NCI-H1048 (cell line): Measurements from ENCODE around the gene CORIN.
"Not testable (repeated sequence)": the region's sequence is repeated elsewhere in the genome, so short reads cannot be mapped to it uniquely, and the experiment has no call there.

ENCODE experiments used
- DNase-seq: peaks from one replicate; lab custom pipeline; 2025; lab: John Stamatoyannopoulos, UW

Gene CORIN

DNA sequence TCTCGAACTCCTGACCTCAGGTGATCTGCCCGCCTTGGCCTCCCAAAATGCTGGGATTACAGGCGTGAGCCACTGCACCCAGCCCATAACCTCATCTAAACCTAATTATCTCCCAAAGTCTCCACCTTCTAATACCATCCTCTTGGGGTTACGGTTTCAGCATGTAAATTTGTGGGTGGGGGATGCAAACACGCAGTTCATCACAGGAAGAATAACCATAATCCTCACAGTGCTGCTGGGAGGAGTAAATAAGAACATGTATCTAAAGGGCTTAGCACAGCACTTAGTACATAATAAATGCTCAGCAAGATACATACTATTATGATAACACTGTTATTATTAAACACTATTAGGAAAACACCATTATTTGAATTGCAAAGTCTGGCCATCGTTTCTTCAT is 116.4 kb downstream of the CORIN start:
- no peak for DNase-seq

- no peak for DNase-seq
Observed at GRCh38 chr4:47720787-47721186, 117.1 kb downstream of the CORIN start.

GRCh38 chr4:47719576-47719975 is 118.3 kb downstream of the CORIN start:
- no peak for DNase-seq

DNA sequence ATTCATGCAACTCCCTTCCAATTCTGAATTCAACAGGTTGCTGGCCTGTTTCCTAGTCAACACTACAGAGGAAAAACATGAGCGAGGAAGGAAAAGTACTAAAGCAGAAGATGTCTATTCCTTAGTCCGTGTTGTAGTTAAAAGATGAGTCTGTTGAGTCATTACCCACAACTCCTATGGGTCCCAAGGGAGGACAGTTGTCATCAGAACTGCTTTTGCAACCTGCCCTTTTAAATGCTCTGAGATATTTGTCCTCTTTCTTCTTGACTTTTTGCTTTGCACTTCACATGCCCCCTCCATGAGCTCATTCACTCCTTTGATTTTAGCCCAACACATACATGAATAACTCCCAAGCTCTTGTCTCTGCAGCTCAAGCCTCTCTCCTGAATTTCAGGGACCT is 119.2 kb downstream of the CORIN start:
- DNase-seq, result no peak

GRCh38 chr4:47717188-47717587 is 120.7 kb downstream of the CORIN start:
- no peak for DNase-seq

- no peak for DNase-seq
Observed at GRCh38 chr4:47715716-47716416, 122.0 kb downstream of the CORIN start.

- DNase-seq, result no peak
Observed at GRCh38 chr4:47714269-47714668, 123.6 kb downstream of the CORIN start.

DNA sequence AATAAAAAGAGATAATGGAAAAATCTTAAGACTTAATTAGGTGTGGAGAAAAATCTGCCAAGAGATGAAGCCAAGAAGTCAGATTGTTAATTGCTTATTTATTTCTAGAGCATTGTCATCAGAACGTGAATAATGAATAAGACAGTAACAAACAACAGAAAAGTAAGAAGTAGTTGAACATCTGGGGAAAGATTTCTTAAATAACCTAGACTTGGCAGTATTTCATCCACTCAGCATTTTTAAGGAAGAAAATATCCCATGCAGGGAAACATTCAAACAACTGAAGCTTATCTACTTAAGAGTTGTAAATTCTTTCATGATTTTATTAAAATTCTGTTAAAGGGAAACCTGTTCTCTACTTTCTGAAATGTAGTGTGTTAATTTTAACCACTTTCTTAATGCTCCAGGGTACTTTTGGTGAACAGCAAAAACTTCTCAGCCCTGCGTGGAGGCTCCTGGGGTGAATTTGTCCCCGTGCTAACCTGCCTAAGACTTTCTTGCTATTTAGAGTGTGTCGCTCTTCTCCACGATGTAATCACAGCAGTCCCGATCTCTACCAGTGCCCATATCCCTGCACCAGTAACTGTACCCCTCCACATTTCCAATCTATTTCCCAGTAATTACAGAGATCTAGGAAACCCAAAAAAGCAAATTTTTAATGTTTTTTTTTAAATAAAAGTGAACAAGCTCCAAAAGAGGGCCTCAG is 124.6 kb downstream of the CORIN start:
- no peak for DNase-seq

DNA sequence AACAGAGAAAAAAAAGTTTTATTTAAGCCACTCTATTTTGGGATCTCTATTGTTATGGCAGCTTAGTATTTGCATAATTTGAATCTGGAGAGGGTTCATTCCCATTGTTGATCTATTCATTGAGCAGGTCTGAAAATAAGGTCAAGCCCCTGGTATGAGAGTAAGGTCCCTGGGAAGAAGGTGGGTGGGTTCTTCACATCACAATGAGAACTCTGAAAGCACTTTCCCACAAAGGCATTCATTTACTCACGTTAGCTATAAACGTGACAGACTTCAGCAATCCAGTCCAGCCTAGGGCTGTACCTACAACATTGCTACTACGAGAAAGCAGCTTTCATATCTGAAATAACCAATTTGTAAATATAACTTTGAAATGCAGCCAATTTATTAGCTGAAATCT is 126.2 kb downstream of the CORIN start:
- DNase-seq, result no peak

GRCh38 chr4:47711183-47711582 is 126.7 kb downstream of the CORIN start:
- no peak for DNase-seq

GRCh38 chr4:47706352-47706751 is 131.5 kb downstream of the CORIN start:
- not testable (repeated sequence) for DNase-seq

GRCh38 chr4:47705326-47705981 is 132.4 kb downstream of the CORIN start:
- no peak for DNase-seq

GRCh38 chr4:47704693-47705325 is 133.1 kb downstream of the CORIN start:
- no peak for DNase-seq

DNA sequence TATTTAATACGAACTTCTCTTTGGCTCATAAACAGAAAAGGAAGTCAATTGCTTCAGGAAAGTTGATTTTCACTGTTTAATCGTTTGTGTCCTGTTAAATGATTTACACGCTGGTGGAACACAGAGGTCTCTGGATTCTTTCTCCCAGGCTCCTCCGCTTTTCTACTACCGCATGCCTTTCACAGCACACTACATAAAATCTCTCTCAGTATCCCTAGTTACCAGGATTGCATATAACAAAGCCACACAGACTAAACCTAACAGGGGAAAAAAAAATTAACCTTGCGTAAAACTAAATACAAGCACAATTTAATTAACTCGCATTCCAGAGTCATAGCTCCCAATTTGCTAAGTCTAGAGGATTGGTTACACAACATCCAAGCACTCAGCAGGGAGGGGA is 133.9 kb downstream of the CORIN start:
- no peak for DNase-seq

GRCh38 chr4:47703008-47703407 is 134.9 kb downstream of the CORIN start:
- DNase-seq, result no peak

GRCh38 chr4:47701286-47701685 is 136.6 kb downstream of the CORIN start:
- DNase-seq, result no peak

GRCh38 chr4:47698837-47699236 is 139.0 kb downstream of the CORIN start:
- no peak for DNase-seq

DNA sequence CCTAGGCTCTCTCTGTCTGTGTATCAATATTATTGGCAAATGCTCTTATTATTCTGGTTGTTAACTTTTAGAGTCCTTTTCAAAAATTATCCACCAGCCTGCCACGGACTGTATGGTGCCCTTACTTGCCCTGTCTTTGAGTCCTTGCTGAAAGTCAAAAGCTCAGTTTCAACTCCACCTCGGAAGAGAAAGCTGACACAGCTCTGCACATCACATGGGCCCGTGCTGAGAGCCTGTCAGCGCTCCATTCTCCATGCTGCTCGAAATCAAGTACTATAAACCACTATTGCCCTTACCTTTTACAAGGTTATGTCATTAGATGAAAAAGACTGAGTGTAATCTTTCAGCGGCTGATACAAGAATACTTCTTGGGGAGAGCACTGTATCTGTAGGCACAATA is 141.0 kb downstream of the CORIN start:
- no peak for DNase-seq

DNA sequence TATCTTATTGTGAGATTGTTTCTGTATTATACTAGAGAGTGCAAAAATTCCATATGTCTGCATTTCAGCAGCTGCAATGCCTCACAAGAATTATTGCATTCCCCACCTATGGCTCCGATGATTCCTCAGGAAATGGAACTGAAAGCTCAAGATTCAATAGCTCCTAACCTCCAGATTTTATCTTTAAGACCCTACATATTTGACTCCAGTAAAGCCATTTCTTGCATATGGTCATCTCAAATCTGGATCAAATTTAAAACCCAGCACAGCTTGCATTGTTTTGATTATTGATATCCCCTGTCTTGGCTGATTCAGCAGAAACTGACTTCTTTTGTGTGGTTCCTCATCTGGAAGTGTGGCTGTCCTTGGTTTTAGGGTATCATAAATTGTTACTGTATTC is 142.6 kb downstream of the CORIN start:
- no peak for DNase-seq

GRCh38 chr4:47694322-47694721 is 143.5 kb downstream of the CORIN start:
- no peak for DNase-seq

DNA sequence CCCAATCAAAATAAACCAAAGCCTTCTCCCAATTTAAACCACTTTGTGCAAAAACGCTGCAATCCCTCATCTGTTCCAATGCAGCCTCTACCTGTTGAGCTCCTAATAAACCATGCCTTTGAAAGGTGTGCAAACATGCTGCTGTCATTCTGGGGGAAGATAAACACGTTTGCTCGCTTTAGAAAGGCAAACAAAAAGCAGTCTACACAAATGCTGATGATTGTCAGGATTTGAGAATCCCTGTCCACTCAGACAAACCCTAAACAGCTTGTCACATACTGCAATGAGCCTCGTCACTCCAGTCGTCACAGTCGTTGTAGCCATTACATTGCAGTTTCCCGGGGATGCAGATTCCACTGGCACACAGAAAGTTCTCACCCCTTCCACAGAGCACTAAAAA is 145.2 kb downstream of the CORIN start:
- DNase-seq, result no peak

- not testable (repeated sequence) for DNase-seq
Observed at GRCh38 chr4:47691757-47692383, 146.0 kb downstream of the CORIN start.
